ENCODE measurements around the gene TNFRSF13B. TPM values are rescaled to one million over a fixed set of nuclear protein-coding genes. Genes with fewer than 3 reads are reported as not detected.
"Not testable (repeated sequence)": the region's sequence is repeated elsewhere in the genome, so short reads cannot be mapped to it uniquely, and the experiment has no call there.

Gene TNFRSF13B
- total RNA-seq, 4 donors from 2014 or later: 9.2 TPM; not detected in 3

DNA sequence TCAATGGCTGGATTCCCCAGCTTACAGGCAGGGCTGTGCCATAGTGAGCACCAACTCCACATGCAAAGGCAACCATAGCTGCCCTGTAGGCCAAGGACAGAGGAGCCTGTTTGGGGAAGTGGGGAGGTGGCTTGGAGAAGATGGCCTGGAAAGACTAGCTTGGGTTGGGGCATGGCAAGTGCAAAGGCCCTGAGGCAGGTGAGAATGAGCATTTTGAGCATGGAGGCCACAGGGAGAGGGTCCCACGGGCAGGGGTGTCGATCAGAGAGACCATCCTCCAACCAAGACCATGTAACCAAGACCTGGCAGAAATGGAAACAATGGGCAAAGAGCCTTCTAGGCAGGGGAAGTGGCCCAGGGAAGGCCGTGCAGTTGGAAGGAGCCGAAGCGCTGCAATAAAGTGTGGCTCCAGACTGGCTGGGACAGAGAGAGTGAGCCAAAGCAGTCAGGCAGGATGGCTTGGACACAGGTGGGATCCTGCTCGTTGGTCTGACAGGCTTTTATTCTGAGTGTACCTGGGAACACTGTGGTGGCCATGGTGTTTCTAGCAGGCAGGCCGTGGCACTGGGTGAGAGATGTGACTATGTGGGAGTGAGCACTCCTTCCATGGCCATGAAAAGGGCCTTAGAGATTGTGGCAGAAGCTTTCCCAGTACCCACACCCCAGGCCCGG lies 45.6 kb upstream of the TNFRSF13B start:
- Histone ChIP-seq H3K27me3 (no peaks in the 10 kb centered on the region), H3K36me3 (no peaks in the 10 kb centered on the region), H3K4me3 (no peak overlapping the region), H3K27ac (no peak overlapping the region), H3K9me3 (no peaks in the 10 kb centered on the region), H3K4me1 (peaks cover 5 to 16% (median 11%) of the 10 kb centered on the region in 4 donors)
- DNase-seq: no peak
- intact Hi-C loops (cut with DNase I; ENCODE audit: low total_unique reads): no loop called here
- in situ Hi-C loops (cut with MboI; ENCODE audit: low pct_ligation_motif_present in 1 of 4, low pct_unique_long_range_greater_than_20kb in 1 of 4, low sequenced_read_pairs in 3 of 4): loop anchor here in 3 of 4 donors (25.0 kb wide), 2 partner anchors 120 to 295 kb away; partner anchors contain the start of gene NT5M (in 2 of the 3)
- WGBS, 2 donors (ENCODE audit: low coverage in 1 of 2): 90 to 100% methylated on average over 2 to 8 of the region's 8 CpGs
- TF ChIP-seq POLR2A (IDR thresholded peaks at IDR 0.05) (no peak), EP300 (IDR thresholded peaks at IDR 0.05; ENCODE audit: low read depth) (no peak), POLR2AphosphoS5 (IDR thresholded peaks at IDR 0.05) (no peak)
- TF ChIP-seq, protein P1, sequence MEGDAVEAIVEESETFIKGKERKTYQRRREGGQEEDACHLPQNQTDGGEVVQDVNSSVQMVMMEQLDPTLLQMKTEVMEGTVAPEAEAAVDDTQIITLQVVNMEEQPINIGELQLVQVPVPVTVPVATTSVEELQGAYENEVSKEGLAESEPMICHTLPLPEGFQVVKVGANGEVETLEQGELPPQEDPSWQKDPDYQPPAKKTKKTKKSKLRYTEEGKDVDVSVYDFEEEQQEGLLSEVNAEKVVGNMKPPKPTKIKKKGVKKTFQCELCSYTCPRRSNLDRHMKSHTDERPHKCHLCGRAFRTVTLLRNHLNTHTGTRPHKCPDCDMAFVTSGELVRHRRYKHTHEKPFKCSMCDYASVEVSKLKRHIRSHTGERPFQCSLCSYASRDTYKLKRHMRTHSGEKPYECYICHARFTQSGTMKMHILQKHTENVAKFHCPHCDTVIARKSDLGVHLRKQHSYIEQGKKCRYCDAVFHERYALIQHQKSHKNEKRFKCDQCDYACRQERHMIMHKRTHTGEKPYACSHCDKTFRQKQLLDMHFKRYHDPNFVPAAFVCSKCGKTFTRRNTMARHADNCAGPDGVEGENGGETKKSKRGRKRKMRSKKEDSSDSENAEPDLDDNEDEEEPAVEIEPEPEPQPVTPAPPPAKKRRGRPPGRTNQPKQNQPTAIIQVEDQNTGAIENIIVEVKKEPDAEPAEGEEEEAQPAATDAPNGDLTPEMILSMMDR (IDR thresholded peaks at IDR 0.05): no peak

DNA sequence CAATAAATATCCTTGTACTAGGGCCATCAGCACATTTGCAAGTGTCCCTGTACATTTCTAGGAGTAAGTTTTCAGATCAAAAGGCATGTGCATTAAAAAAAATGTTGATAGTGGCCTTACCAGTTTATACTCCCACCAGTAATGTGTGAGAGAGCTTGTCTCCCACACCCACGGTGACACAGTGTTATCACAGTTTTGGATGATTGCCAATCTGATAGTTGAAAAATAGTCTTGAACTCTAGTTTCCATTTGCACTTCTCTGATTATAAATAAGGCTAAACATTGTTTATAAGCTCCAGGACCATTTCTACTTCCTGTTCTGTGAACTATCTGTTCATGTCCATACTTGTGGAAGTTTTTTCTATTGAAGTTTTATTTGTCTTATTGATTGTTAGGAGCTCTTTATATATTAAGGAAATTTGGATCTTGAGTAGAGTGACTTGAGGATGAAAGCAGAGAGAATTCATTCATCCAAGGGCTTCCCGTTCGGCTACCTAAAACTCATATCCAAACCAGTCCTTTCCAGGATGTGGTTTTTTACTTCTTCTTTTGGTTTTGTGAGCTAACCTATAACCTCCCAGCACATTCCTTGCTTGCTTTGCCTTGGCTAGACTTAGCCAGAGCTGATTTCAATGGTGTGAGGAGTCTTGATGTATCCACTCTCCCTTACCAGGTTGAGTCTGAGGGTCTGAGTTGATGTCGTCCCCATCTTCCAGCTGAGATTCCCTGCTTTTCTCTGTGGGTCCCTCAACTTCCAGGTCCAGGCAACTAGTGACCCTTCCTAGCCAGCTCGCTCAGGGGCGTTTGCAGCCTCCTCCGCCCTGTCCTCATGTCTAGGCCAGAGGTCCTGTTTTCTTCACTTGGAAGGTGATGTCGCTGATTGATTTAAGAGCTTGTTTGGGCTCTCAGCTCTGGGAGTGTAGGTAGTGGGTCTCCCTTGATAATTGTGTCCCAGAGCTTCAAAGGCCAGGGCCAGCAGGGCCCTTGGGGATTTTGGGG lies 44.6 kb upstream of the TNFRSF13B start:
- H3K27me3 ChIP-seq; DNase-seq; H3K27ac ChIP-seq; H3K36me3 ChIP-seq; H3K4me3 ChIP-seq; H3K9me3 ChIP-seq; intact Hi-C loops (cut with DNase I; ENCODE audit: low total_unique reads): not testable (repeated sequence)
- 48 to 71% methylated on average over 3 to 8 of the region's 8 CpGs for WGBS, 2 donors (ENCODE audit: low coverage in 1 of 2)
- H3K4me1 ChIP-seq: peaks cover 5 to 16% (median 7%) of the 10 kb centered on the region in 4 donors
- in situ Hi-C loops (cut with MboI; ENCODE audit: low pct_ligation_motif_present in 1 of 4, low pct_unique_long_range_greater_than_20kb in 1 of 4, low sequenced_read_pairs in 3 of 4): loop anchor here in 3 of 4 donors (25.0 kb wide), 2 partner anchors 121 to 296 kb away; partner anchors contain the start of gene NT5M (in 2 of the 3)

DNA sequence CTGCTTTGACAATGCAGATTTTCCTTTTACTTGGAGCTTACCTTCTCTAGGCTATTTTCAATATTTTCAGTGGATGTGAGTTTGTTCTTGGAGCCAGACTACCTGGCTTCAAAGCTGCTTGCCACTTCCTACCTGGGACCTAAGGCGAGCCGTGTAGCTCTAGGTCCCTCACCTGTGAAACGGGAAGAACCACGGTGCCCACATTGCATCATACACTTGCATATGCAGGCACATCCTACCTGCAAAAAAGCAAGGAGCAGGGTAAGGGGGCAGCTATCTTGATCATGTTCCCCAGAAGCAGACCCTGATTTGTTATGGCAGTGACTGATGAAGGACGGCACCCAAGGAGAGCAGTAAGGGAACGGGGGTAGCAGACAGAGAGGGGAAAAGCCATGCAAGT lies 43.3 kb upstream of the TNFRSF13B start:
- Histone ChIP-seq H3K27me3 (no peaks in the 10 kb centered on the region), H3K36me3 (no peaks in the 10 kb centered on the region), H3K27ac (no peak overlapping the region), H3K4me3 (no peak overlapping the region), H3K4me1 (peaks cover 0 to 8% (median 0%) of the 10 kb centered on the region in 4 donors), H3K9me3 (no peaks in the 10 kb centered on the region)
- in situ Hi-C loops (cut with MboI; ENCODE audit: low pct_ligation_motif_present in 1 of 4, low pct_unique_long_range_greater_than_20kb in 1 of 4, low sequenced_read_pairs in 3 of 4) (loop anchor here in 3 of 4 donors (25.0 kb wide), 2 partner anchors 122 to 297 kb away; partner anchors contain the start of gene NT5M (in 2 of the 3)), intact Hi-C loops (cut with DNase I; ENCODE audit: low total_unique reads) (no loop called here)
- no peak for DNase-seq
- 76% methylated on average over 6 of the region's 6 CpGs; no CpG with 5 or more reads in 1 of the 2 donors for WGBS, 2 donors (ENCODE audit: low coverage in 1 of 2)
- TF ChIP-seq POLR2A (IDR thresholded peaks at IDR 0.05) (no peak), POLR2AphosphoS5 (IDR thresholded peaks at IDR 0.05) (no peak)

DNA sequence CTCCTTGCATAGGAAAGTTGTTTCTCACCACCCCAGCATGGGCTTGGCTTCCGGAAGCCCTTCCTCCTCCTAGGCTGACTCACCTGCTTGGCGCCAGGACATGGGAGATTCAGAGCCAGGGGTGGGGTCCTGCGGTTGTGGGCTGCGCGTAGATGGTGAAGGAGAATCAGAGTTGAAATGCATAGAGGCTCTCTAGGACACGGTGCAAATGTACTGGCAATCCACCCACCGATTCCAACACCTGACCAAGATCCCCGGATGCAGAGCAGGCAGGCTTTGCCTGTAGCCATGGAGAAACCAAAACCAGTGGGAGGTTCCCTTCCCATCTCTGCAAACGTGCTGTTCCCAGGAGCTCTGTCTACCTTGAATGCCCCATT lies 42.8 kb upstream of the TNFRSF13B start:
- in situ Hi-C loops (cut with MboI; ENCODE audit: low pct_ligation_motif_present in 1 of 4, low pct_unique_long_range_greater_than_20kb in 1 of 4, low sequenced_read_pairs in 3 of 4): loop anchor here in 3 of 4 donors (25.0 kb wide), 2 partner anchors 123 to 298 kb away; partner anchors contain the start of gene NT5M (in 2 of the 3)

DNA sequence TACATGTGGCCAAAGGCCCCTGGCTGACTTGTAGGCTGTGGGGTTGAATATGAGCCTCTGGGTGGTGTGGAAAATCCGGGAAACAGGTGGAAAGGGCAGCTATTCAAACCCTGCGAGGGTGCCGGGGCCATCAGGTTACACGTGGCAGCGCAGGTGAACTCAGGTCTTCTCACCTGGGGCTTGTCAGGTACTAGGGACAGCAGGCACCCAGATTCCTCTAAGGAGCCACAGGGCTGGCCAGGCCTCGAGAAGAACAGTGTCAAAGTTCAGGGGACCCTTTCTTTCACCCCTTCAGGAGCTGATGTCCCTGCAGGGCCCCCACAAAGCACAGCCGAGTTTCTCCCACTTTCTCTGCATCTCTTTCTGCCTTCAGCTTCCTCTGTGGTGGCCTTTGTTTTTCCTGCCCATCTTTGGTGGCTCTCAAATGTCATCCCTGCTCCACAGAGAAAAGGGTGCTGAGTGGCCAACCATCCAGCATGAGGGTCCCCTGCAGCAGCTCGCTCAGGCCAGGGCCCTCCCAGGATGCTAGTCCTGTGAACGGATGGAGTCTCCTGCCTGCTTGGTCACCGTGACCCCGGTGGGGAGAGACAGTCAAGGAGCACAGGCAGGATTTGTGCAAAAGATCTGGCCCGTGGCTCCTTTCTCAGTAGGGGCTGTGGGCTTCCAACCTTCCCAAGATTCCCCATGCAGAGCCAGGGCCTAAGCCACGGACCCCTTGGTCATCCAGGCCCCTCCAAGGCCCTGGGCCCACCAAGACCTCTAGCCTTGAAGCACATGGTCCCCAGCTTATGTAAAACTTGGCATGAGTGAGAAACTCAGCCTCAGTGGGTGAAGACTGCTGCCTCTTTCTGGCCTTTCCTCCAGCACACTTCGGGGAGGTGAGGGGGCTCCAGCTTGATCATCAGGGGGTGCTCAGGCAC lies 42.2 kb upstream of the TNFRSF13B start:
- DNase-seq; H3K36me3 ChIP-seq; H3K9me3 ChIP-seq; H3K27me3 ChIP-seq; intact Hi-C loops (cut with DNase I; ENCODE audit: low total_unique reads); H3K27ac ChIP-seq; H3K4me3 ChIP-seq: not testable (repeated sequence)
- 69% methylated on average over 14 of the region's 14 CpGs; no CpG with 5 or more reads in 1 of the 2 donors for WGBS, 2 donors (ENCODE audit: low coverage in 1 of 2)
- in situ Hi-C loops (cut with MboI; ENCODE audit: low pct_ligation_motif_present in 1 of 4, low pct_unique_long_range_greater_than_20kb in 1 of 4, low sequenced_read_pairs in 3 of 4): loop anchor here in 3 of 4 donors (25.0 kb wide), 2 partner anchors 123 to 298 kb away; partner anchors contain the start of gene NT5M (in 2 of the 3)
- peaks cover 0 to 12% (median 0%) of the 10 kb centered on the region in 4 donors for H3K4me1 ChIP-seq

More for the DNA sequence above, 42.8 kb upstream of the TNFRSF13B start:
- H3K36me3 ChIP-seq; H3K4me3 ChIP-seq; DNase-seq; intact Hi-C loops (cut with DNase I; ENCODE audit: low total_unique reads); H3K27ac ChIP-seq; H3K27me3 ChIP-seq; H3K9me3 ChIP-seq: not testable (repeated sequence)
- 78% methylated on average over 9 of the region's 9 CpGs; no CpG with 5 or more reads in 1 of the 2 donors for WGBS, 2 donors (ENCODE audit: low coverage in 1 of 2)
- H3K4me1 ChIP-seq: peaks cover 0 to 10% (median 0%) of the 10 kb centered on the region in 4 donors

DNA sequence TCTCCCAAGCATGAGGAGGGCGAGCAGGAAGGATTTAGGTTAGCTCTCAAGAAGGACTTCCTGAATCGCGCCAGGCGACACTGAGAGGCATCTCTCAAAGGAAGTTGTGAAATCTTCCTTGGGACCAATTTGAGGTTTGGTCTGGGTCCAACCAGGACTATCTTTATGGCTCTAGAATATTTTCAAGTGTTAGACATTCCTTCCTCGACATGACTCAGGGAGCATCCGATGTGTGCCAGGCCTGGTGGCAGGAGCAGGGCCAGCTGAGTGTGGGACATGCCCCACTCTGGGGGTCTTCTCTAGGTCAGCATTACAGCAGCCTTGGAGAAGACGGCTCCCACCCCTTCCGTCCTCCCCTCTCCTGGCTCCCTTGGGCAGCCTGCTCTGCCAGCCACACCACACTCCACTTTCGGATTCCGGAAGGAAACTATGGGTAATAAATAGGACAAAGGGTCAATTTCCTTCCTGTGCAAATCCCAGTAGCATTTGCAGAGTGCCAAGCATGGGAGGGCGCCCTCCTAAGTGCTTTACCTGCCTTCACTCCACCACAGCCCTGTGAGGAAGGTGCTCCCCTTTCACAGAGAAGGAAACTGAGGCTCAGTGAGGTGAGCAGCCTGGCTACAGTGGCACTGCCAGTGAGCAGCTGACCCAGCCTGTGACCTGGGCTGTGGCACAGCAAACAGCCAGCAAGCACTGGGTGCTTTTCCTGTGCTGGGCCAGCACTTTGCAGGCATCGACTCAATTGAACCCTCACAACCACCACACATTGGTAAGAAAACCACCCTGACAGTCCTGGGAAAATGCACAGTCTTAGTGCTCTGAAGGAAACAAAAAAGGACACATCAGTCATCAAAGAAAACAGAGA lies 39.4 kb upstream of the TNFRSF13B start:
- H3K9me3 ChIP-seq; H3K27ac ChIP-seq; H3K4me1 ChIP-seq; intact Hi-C loops (cut with DNase I; ENCODE audit: low total_unique reads); H3K4me3 ChIP-seq; H3K36me3 ChIP-seq; H3K27me3 ChIP-seq: not testable (repeated sequence)
- in situ Hi-C loops (cut with MboI; ENCODE audit: low pct_ligation_motif_present in 1 of 4, low pct_unique_long_range_greater_than_20kb in 1 of 4, low sequenced_read_pairs in 3 of 4): loop anchor here in 3 of 4 donors (25.0 kb wide), 2 partner anchors 126 to 301 kb away; partner anchors contain the start of gene NT5M (in 2 of the 3)
- DNase-seq: peak; percentile 50
- 18% methylated on average over 3 of the region's 12 CpGs; no CpG with 5 or more reads in 1 of the 2 donors for WGBS, 2 donors (ENCODE audit: low coverage in 1 of 2)

DNA sequence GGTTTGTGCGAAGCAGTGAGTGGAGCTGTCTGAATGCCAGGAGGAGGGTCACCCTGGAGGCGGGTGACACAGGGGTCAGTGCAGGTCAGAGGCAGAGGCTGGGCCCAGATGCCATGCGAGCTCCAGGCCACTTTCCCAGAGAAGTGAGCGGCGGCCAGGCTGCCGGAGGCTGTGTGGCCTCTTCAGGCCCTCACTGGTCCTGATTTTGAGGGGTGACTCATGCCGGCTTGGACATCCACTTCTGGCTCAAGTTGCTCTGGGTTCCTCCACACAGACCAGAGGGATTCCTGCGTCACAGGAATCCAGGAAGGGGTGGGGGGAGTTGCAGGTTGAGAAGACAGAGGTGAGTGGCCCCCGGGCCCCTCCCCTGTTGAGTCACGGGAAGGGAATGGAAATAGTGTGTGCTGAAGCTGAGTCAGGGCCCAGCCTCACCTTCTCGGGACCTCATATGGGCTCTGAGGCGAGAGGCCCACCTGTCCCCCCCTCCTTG lies 38.7 kb upstream of the TNFRSF13B start:
- H3K4me1 ChIP-seq; intact Hi-C loops (cut with DNase I; ENCODE audit: low total_unique reads); H3K27ac ChIP-seq; DNase-seq; H3K4me3 ChIP-seq; H3K36me3 ChIP-seq; H3K9me3 ChIP-seq; H3K27me3 ChIP-seq: not testable (repeated sequence)
- 49% methylated on average over 4 of the region's 12 CpGs; no CpG with 5 or more reads in 1 of the 2 donors for WGBS, 2 donors (ENCODE audit: low coverage in 1 of 2)
- in situ Hi-C loops (cut with MboI; ENCODE audit: low pct_ligation_motif_present in 1 of 4, low pct_unique_long_range_greater_than_20kb in 1 of 4, low sequenced_read_pairs in 3 of 4): loop anchor here in 3 of 4 donors (25.0 kb wide), 2 partner anchors 127 to 302 kb away; partner anchors contain the start of gene NT5M (in 2 of the 3)
